ENCODE results near the gene UNC5A.

UNC5A gene

GRCh38 chr5:176781638-176782570 is 28.5 kb upstream of the UNC5A start:
- DNase-seq = no peak

- no peak for DNase-seq
Observed at GRCh38 chr5:176784218-176785165, 25.9 kb upstream of the UNC5A start.

GRCh38 chr5:176785184-176786145 is 24.9 kb upstream of the UNC5A start:
- DNase-seq = no peak

GRCh38 chr5:176787676-176788075 is 22.7 kb upstream of the UNC5A start:
- no peak for DNase-seq

GRCh38 chr5:176788091-176788490 is 22.3 kb upstream of the UNC5A start:
- DNase-seq = no peak

GRCh38 chr5:176788941-176789872 is 21.2 kb upstream of the UNC5A start:
- DNase-seq = no peak

- no peak for DNase-seq
Observed at GRCh38 chr5:176789873-176790615, 20.3 kb upstream of the UNC5A start.

GRCh38 chr5:176790941-176791340 is 19.4 kb upstream of the UNC5A start:
- no peak for DNase-seq

- DNase-seq = no peak
Observed at GRCh38 chr5:176792655-176793342, 17.6 kb upstream of the UNC5A start.

- DNase-seq = no peak
Observed at GRCh38 chr5:176793343-176793699, 17.0 kb upstream of the UNC5A start.

GRCh38 chr5:176793736-176794135 is 16.6 kb upstream of the UNC5A start:
- no peak for DNase-seq

GRCh38 chr5:176794509-176794908 is 15.8 kb upstream of the UNC5A start:
- DNase-seq = no peak

GRCh38 chr5:176796411-176796810 is 13.9 kb upstream of the UNC5A start:
- no peak for DNase-seq

- DNase-seq = no peak
Observed at GRCh38 chr5:176796970-176797369, 13.4 kb upstream of the UNC5A start.

GRCh38 chr5:176797456-176798050 is 12.8 kb upstream of the UNC5A start:
- no peak for DNase-seq

- DNase-seq = no peak
Observed at GRCh38 chr5:176798086-176798876, 12.1 kb upstream of the UNC5A start.

GRCh38 chr5:176798949-176799348 is 11.4 kb upstream of the UNC5A start:
- DNase-seq = no peak

GRCh38 chr5:176799488-176799887 is 10.9 kb upstream of the UNC5A start:
- DNase-seq = no peak

GRCh38 chr5:176800024-176800423 is 10.3 kb upstream of the UNC5A start:
- no peak for DNase-seq
